HepG2 (cell line): ENCODE results near the gene FAM83F. TPM values are rescaled to one million over a fixed set of nuclear protein-coding genes. Genes with fewer than 3 reads are reported as not detected.

Experiments used
- ATAC-seq: fragments of 200-7000 bp; cut with Tn5 transposase; 3 replicates; pipeline ENCODE4 v1.9.1; 2020; ENCODE audit warnings: mild to moderate bottlenecking, moderate library complexity
- BruUV-seq: library from RNA; stranded (reverse); fragments of 400-500 nt; replicated peaks from 2 replicates; lab custom pipeline; 2021; lab: Mats Ljungman, UMichigan
- CTCF ChIA-PET: fragments of 300-600 bp; formaldehyde crosslinking; extraction: SDS; loops from one replicate; lab custom pipeline; 2021; ENCODE audit warnings: low total read pairs, inconsistent platforms, low intra/inter-chr PET ratio; lab: Yijun Ruan, JAX
- POLR2A ChIA-PET: fragments of 350-600 bp; sonication (Branson Sonifier 250); formaldehyde crosslinking; loops from one replicate; lab custom pipeline; 2020; ENCODE audit warnings: antibody characterized with exemption, inconsistent platforms; lab: Yijun Ruan, JAX
- DNase-seq: peaks from one replicate; pipeline ENCODE4 v3.0.0-alpha.2; 2015; ENCODE audit warnings: low spot score
- FAIRE-seq: peaks from 3 replicates; lab custom pipeline; 2011; peaks lifted over from hg19 to GRCh38; lab: Jason Lieb, UNC
- H2AFZ ChIP-seq: one replicate; pipeline ENCODE4 v1.6.1; 2011; ENCODE audit warnings: low read length, inconsistent platforms
- H3K27ac ChIP-seq: fragments of 300-600 bp; 3 replicates; pipeline ENCODE4 v1.8.0; 2011; ENCODE audit warnings: mixed run types, mild to moderate bottlenecking, mixed read lengths, low read length, inconsistent platforms; ENCODE audit not compliant: insufficient read depth; ENCODE audit errors: extremely low read length
- H3K27me3 ChIP-seq, 2 experiments: fragments of 200-600 bp in 1 of 2; 2 replicates in 1 of 2; 3 replicates in 1 of 2; pipeline versions ENCODE4 v1.6.0 to v1.8.0; 2011; ENCODE audit warnings: low read length in 2 of 2, mild to moderate bottlenecking in 2 of 2, moderate library complexity in 2 of 2, inconsistent platforms in 1 of 2; ENCODE audit not compliant: insufficient read depth in 2 of 2, control insufficient read depth in 1 of 2
- H3K36me3 ChIP-seq, 2 experiments: fragments of 200-600 bp in 1 of 2; replicated peaks in 1 of 2; 2 replicates in 1 of 2; 3 replicates in 1 of 2; pipeline versions ENCODE4 v1.5.1 to v1.8.0; 2011; ENCODE audit warnings: low read length in 2 of 2, inconsistent platforms in 1 of 2; ENCODE audit not compliant: insufficient read depth in 2 of 2, control insufficient read depth in 1 of 2
- H3K4me1 ChIP-seq: 2 replicates; pipeline ENCODE4 v1.5.1; 2012; ENCODE audit warnings: low read length, inconsistent platforms; ENCODE audit not compliant: insufficient read depth
- H3K4me2 ChIP-seq: 2 replicates; pipeline ENCODE4 v1.6.0; 2011; ENCODE audit warnings: low read depth, low read length, inconsistent platforms
- H3K4me3 ChIP-seq, 3 experiments: fragments of 200-600 bp in 1 of 3; sonication (generic), shearing (Covaris generic) in 1 of 3; replicated peaks in 1 of 3; 2 replicates each; pipeline ENCODE4 v1.5.1; 2011 to 2016; ENCODE audit warnings: low read length in 3 of 3, inconsistent platforms in 2 of 3, low read depth in 2 of 3, mild to moderate bottlenecking in 2 of 3, control low read depth in 1 of 3, mixed read lengths in 1 of 3; ENCODE audit not compliant: insufficient read depth in 1 of 3
- H3K79me2 ChIP-seq: one replicate; pipeline ENCODE4 v1.6.1; 2011; ENCODE audit warnings: low read length, inconsistent platforms; ENCODE audit not compliant: insufficient read depth
- H3K9ac ChIP-seq: 2 replicates; pipeline ENCODE4 v1.6.0; 2011; ENCODE audit warnings: mild to moderate bottlenecking, low read depth, low read length, inconsistent platforms; ENCODE audit not compliant: insufficient read depth
- H3K9me3 ChIP-seq: 2 replicates; pipeline ENCODE4 v1.5.1; 2012; ENCODE audit warnings: mild to moderate bottlenecking, low read length
- H4K20me1 ChIP-seq: 2 replicates; pipeline ENCODE4 v1.6.0; 2011; ENCODE audit warnings: inconsistent platforms, mild to moderate bottlenecking, low read length, moderate library complexity; ENCODE audit not compliant: insufficient read depth
- HNRNPK ChIP-seq: fragments of 200-400 bp; formaldehyde crosslinking; IDR thresholded peaks from 2 replicates; pipeline ENCODE4 v1.6.1; 2018; ENCODE audit warnings: low read length, low read depth, moderate library complexity, mild to moderate bottlenecking; ENCODE audit not compliant: poor library complexity, severe bottlenecking
- NKX3-1 ChIP-seq: sonication (generic); formaldehyde crosslinking; IDR thresholded peaks from 2 replicates; pipeline ENCODE4 v1.5.0; 2020; ENCODE audit warnings: missing genetic modification reagents
- ZFYVE20 ChIP-seq: sonication (generic); formaldehyde crosslinking; IDR thresholded peaks from 2 replicates; pipeline ENCODE4 v1.8.0; 2023; ENCODE audit warnings: low read depth, mild to moderate bottlenecking, moderate library complexity, missing genetic modification reagents, borderline replicate concordance
- ZNF20 ChIP-seq: sonication (generic); formaldehyde crosslinking; IDR thresholded peaks from 2 replicates; pipeline ENCODE4 v1.4.0; 2020; ENCODE audit warnings: mild to moderate bottlenecking, moderate library complexity, missing genetic modification reagents
- ZNF205 ChIP-seq: IDR thresholded peaks from 2 replicates; pipeline ENCODE4 v1.6.1; 2018; ENCODE audit warnings: missing biosample characterization, missing genetic modification reagents
- ZNF768 ChIP-seq: sonication (generic); formaldehyde crosslinking; IDR thresholded peaks from 2 replicates; pipeline ENCODE4 v1.4.0; 2020; ENCODE audit warnings: missing genetic modification reagents
- WGBS: methylation state at CpG from one replicate; pipeline ENCODE4 v1.1.6; 2017; ENCODE audit warnings: low lambda C conversion rate; 5-methylcytosine and 5-hydroxymethylcytosine counted together
- in situ Hi-C: cut with HindIII; loops from 2 replicates; pipeline ENCODE4 v1.10.0; 2017; ENCODE audit warnings: low pct_unique_long_range_greater_than_20kb; ENCODE audit not compliant: extremely low pct_ligation_motif_present
- intact Hi-C: fragments of 100-400 bp; cut with micrococcal nuclease; formaldehyde crosslinking; loops from one replicate; pipeline ENCODE4 v1.10.0; 2022; ENCODE audit not compliant: unreplicated experiment
- polyA plus RNA-seq, 8 experiments: library from polyadenylated mRNA; depleted of rRNA in 3 of 8; stranded (reverse) in 7 of 8; unstranded in 1 of 8; fragments of >200 nt; fragmentation: Illumina TruSeq in 4 of 8; extraction: Trizol in 4 of 8; gene quantifications; 2 replicates each; pipeline versions ENCODE4 v1.2.1 to v1.2.3, GENCODE V29; 2011 to 2016; ENCODE audit warnings: low read depth in 4 of 8, missing spikeins in 1 of 8, mixed read lengths in 1 of 8; ENCODE audit not compliant: insufficient read depth in 1 of 8
- total RNA-seq, 5 experiments: library from RNA; depleted of rRNA; stranded (reverse); fragments of >200 nt; fragmentation: Illumina TruSeq; extraction: Trizol; gene quantifications; 2 replicates each; pipeline ENCODE4 v1.2.3, GENCODE V29; 2016; ENCODE audit warnings: low read depth in 1 of 5
- TF ChIP-seq, protein P1 (sequence below): sonication (generic); formaldehyde crosslinking; IDR thresholded peaks from 2 replicates; pipeline ENCODE4 v1.5.0; 2020; ENCODE audit warnings: mild to moderate bottlenecking, missing genetic modification reagents
- TF ChIP-seq, protein P2 (sequence below): sonication (generic); formaldehyde crosslinking; IDR thresholded peaks from 2 replicates; pipeline ENCODE4 v1.4.0; 2020; ENCODE audit warnings: missing genetic modification reagents
- TF ChIP-seq, protein P3 (sequence below): IDR thresholded peaks from 2 replicates; pipeline ENCODE4 v1.6.1; 2016
- TF ChIP-seq, protein P4 (sequence below): sonication (generic); formaldehyde crosslinking; IDR thresholded peaks from 2 replicates; pipeline ENCODE4 v1.4.0; 2020; ENCODE audit warnings: mild to moderate bottlenecking, missing genetic modification reagents

FAM83F gene
- total and polyA plus RNA-seq, 2 of the 13 experiments (the other 11 are each of a cell fraction or from before 2014, with no cell fraction given) = not detected

DNA sequence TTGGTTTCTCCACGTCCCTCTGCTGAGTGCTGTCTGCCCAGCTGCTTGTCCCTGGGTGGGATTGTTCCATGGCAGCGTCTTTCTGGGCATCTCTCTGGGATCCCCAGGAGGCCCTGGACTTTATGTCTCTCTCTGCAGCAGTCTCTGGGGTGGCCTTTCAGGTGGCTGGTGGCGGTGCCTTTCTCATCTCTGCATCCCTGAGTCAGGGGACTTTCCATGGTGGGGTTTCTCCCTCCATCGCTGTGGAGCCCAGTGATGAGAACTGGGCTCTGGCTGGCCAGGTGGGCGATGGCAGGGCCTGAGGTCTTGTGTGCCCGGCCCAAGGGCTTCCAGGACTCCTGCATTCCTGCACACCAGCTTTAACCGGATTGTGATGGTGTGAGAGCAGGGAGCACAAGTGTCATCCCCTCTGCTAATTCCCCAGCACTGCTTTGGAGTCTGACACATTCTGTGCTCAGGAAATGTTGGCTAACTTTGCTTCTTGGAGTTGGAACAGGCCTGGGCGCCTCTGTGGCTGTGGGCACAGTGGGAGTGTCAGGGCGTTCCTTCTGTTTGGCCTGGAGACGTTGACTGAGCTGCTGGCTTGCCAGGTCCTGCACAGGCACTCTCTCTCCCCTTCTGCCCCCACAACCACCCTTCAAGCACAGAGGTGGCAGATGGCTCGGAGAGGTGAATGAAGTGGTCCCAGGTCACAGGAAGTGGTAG lies 27.9 kb downstream of the FAM83F start:
- H3K9me3 ChIP-seq = no peaks in the 10 kb centered on the region
- FAIRE-seq = no peak
- ChIA-PET POLR2A (no interaction called here), CTCF (no interaction called here)
- TF ChIP-seq, protein P1, sequence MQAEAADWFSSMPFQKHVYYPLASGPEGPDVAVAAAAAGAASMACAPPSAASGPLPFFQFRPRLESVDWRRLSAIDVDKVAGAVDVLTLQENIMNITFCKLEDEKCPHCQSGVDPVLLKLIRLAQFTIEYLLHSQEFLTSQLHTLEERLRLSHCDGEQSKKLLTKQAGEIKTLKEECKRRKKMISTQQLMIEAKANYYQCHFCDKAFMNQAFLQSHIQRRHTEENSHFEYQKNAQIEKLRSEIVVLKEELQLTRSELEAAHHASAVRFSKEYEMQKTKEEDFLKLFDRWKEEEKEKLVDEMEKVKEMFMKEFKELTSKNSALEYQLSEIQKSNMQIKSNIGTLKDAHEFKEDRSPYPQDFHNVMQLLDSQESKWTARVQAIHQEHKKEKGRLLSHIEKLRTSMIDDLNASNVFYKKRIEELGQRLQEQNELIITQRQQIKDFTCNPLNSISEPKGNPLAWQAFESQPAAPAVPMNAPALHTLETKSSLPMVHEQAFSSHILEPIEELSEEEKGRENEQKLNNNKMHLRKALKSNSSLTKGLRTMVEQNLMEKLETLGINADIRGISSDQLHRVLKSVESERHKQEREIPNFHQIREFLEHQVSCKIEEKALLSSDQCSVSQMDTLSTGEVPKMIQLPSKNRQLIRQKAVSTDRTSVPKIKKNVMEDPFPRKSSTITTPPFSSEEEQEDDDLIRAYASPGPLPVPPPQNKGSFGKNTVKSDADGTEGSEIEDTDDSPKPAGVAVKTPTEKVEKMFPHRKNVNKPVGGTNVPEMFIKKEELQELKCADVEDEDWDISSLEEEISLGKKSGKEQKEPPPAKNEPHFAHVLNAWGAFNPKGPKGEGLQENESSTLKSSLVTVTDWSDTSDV (CRISPR knock-in tag) = no peak
- TF ChIP-seq, protein P2, sequence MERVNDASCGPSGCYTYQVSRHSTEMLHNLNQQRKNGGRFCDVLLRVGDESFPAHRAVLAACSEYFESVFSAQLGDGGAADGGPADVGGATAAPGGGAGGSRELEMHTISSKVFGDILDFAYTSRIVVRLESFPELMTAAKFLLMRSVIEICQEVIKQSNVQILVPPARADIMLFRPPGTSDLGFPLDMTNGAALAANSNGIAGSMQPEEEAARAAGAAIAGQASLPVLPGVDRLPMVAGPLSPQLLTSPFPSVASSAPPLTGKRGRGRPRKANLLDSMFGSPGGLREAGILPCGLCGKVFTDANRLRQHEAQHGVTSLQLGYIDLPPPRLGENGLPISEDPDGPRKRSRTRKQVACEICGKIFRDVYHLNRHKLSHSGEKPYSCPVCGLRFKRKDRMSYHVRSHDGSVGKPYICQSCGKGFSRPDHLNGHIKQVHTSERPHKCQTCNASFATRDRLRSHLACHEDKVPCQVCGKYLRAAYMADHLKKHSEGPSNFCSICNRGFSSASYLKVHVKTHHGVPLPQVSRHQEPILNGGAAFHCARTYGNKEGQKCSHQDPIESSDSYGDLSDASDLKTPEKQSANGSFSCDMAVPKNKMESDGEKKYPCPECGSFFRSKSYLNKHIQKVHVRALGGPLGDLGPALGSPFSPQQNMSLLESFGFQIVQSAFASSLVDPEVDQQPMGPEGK (CRISPR knock-in tag) = no peak
- TF ChIP-seq ZFYVE20 (CRISPR knock-in tag) (no peak), ZNF20 (CRISPR knock-in tag) (no peak), ZNF205 (CRISPR knock-in tag) (no peak), HNRNPK (no peak), NKX3-1 (CRISPR knock-in tag) (no peak), ZNF768 (CRISPR knock-in tag) (no peak)
- TF ChIP-seq, protein P3, sequence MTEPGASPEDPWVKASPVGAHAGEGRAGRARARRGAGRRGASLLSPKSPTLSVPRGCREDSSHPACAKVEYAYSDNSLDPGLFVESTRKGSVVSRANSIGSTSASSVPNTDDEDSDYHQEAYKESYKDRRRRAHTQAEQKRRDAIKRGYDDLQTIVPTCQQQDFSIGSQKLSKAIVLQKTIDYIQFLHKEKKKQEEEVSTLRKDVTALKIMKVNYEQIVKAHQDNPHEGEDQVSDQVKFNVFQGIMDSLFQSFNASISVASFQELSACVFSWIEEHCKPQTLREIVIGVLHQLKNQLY = no peak
- TF ChIP-seq, protein P4, sequence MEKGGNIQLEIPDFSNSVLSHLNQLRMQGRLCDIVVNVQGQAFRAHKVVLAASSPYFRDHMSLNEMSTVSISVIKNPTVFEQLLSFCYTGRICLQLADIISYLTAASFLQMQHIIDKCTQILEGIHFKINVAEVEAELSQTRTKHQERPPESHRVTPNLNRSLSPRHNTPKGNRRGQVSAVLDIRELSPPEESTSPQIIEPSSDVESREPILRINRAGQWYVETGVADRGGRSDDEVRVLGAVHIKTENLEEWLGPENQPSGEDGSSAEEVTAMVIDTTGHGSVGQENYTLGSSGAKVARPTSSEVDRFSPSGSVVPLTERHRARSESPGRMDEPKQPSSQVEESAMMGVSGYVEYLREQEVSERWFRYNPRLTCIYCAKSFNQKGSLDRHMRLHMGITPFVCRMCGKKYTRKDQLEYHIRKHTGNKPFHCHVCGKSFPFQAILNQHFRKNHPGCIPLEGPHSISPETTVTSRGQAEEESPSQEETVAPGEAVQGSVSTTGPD = no peak
- DNase-seq = no peak
- no peaks in the 10 kb centered on the region for H3K79me2 ChIP-seq
- H2AFZ ChIP-seq = no peak overlapping the region
- H3K27ac ChIP-seq = no peak overlapping the region
- intact Hi-C loops = no loop called here
- BruUV-seq = no TSS peak
- ATAC-seq = no peak
- H4K20me1 ChIP-seq = no peaks in the 10 kb centered on the region
- no peak overlapping the region for H3K9ac ChIP-seq
- in situ Hi-C loops = no loop called here
- 3% methylated on average over 7 of the region's 11 CpGs for WGBS
- no peak overlapping the region for H3K4me2 ChIP-seq
- H3K4me1 ChIP-seq = no peaks in the 10 kb centered on the region
- no peak overlapping the region for H3K4me3 ChIP-seq
- peaks cover 4 to 52% of the 10 kb centered on the region in 2 experiments; a peak in 4 of 5 replicates for H3K27me3 ChIP-seq
- H3K36me3 ChIP-seq = no peaks in the 10 kb centered on the region
